ENCODE data around the gene SEC61A1.

The SEC61A1 gene

GRCh38 chr3:128081846-128082245, 29.6 kb downstream of the SEC61A1 start:
- Histone ChIP-seq H3K27ac (ENCODE audit: low read length) (no peak overlapping the region), H3K4me3 (ENCODE audit: low read length) (no peak overlapping the region), H3K9ac (ENCODE audit: low read length) (no peak overlapping the region), H3K9me3 (ENCODE audit: insufficient read depth, low read length) (no peaks in the 10 kb centered on the region), H3K79me2 (ENCODE audit: low read length) (no peaks in the 10 kb centered on the region), H4K20me1 (ENCODE audit: insufficient read depth, low read length) (peaks cover 4% of the 10 kb centered on the region; the same call in 1 of the 2 replicates), H3K4me1 (ENCODE audit: low read length) (no peaks in the 10 kb centered on the region), H3K4me2 (ENCODE audit: low read length) (no peak overlapping the region), H3K27me3 (ENCODE audit: low read depth, low read length) (no peaks in the 10 kb centered on the region), H3K36me3 (replicated peaks; ENCODE audit: low read depth, low read length) (peaks cover 67% of the 10 kb centered on the region), H2AFZ (ENCODE audit: low read depth, low read length) (no peak overlapping the region)
- no peak for TF ChIP-seq EZH2phosphoT487 (IDR thresholded peaks at IDR 0.05; ENCODE audit: low read depth)
- TF ChIP-seq, protein P1, sequence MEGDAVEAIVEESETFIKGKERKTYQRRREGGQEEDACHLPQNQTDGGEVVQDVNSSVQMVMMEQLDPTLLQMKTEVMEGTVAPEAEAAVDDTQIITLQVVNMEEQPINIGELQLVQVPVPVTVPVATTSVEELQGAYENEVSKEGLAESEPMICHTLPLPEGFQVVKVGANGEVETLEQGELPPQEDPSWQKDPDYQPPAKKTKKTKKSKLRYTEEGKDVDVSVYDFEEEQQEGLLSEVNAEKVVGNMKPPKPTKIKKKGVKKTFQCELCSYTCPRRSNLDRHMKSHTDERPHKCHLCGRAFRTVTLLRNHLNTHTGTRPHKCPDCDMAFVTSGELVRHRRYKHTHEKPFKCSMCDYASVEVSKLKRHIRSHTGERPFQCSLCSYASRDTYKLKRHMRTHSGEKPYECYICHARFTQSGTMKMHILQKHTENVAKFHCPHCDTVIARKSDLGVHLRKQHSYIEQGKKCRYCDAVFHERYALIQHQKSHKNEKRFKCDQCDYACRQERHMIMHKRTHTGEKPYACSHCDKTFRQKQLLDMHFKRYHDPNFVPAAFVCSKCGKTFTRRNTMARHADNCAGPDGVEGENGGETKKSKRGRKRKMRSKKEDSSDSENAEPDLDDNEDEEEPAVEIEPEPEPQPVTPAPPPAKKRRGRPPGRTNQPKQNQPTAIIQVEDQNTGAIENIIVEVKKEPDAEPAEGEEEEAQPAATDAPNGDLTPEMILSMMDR (IDR thresholded peaks at IDR 0.05; ENCODE audit: low read depth, low read length): no peak

- TF ChIP-seq EZH2phosphoT487 (IDR thresholded peaks at IDR 0.05; ENCODE audit: low read depth): no peak
- TF ChIP-seq, protein P1 (IDR thresholded peaks at IDR 0.05; ENCODE audit: low read depth, low read length): no peak
- H3K9ac ChIP-seq (ENCODE audit: low read length): no peak overlapping the region
- H4K20me1 ChIP-seq (ENCODE audit: insufficient read depth, low read length): peaks cover 4% of the 10 kb centered on the region; the same call in 1 of the 2 replicates
- no peak overlapping the region for H2AFZ ChIP-seq (ENCODE audit: low read depth, low read length)
- H3K4me3 ChIP-seq (ENCODE audit: low read length): no peak overlapping the region
- H3K27ac ChIP-seq (ENCODE audit: low read length): no peak overlapping the region
- no peaks in the 10 kb centered on the region for H3K4me1 ChIP-seq (ENCODE audit: low read length)
- H3K4me2 ChIP-seq (ENCODE audit: low read length): no peak overlapping the region
- H3K36me3 ChIP-seq (replicated peaks; ENCODE audit: low read depth, low read length): peaks cover 74% of the 10 kb centered on the region
- H3K79me2 ChIP-seq (ENCODE audit: low read length): no peaks in the 10 kb centered on the region; the same call in 1 of the 2 replicates
- no peaks in the 10 kb centered on the region for H3K27me3 ChIP-seq (ENCODE audit: low read depth, low read length)
- no peaks in the 10 kb centered on the region for H3K9me3 ChIP-seq (ENCODE audit: insufficient read depth, low read length)
Measured at GRCh38 chr3:128082546-128082945, 30.3 kb downstream of the SEC61A1 start.

DNA sequence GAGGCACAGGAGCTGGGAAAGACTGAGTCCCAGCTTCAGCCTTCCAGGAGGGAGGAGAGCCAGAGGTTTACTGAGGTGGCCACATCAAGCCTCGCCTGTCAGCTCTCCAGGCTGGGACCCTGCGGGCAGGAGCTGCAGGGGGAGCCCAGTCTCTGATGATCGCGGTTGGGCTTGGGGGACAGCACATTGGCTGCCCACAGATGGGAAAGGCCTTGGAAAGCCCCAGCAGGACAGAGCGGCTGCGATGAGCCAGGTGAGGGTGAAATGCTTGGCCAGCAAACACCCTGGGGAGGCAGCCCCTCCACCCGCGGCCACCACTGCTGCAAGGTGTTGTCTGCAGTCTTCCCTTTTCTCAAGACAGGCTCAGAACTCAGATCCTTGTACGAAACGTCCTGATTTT, 31.2 kb downstream of the SEC61A1 start:
- no peak overlapping the region for H3K27ac ChIP-seq (ENCODE audit: low read length)
- H4K20me1 ChIP-seq (ENCODE audit: insufficient read depth, low read length): peaks cover 4% of the 10 kb centered on the region; the same call in 1 of the 2 replicates
- no peaks in the 10 kb centered on the region for H3K27me3 ChIP-seq (ENCODE audit: low read depth, low read length)
- H3K4me2 ChIP-seq (ENCODE audit: low read length): no peak overlapping the region
- H3K4me3 ChIP-seq (ENCODE audit: low read length): no peak overlapping the region
- no peaks in the 10 kb centered on the region for H3K4me1 ChIP-seq (ENCODE audit: low read length)
- H2AFZ ChIP-seq (ENCODE audit: low read depth, low read length): no peak overlapping the region
- no peak for TF ChIP-seq EZH2phosphoT487 (IDR thresholded peaks at IDR 0.05; ENCODE audit: low read depth)
- TF ChIP-seq, protein P1 (IDR thresholded peaks at IDR 0.05; ENCODE audit: low read depth, low read length): no peak
- H3K9me3 ChIP-seq (ENCODE audit: insufficient read depth, low read length): no peaks in the 10 kb centered on the region
- no peak overlapping the region for H3K9ac ChIP-seq (ENCODE audit: low read length)
- peaks cover 77% of the 10 kb centered on the region for H3K36me3 ChIP-seq (replicated peaks; ENCODE audit: low read depth, low read length)
- H3K79me2 ChIP-seq (ENCODE audit: low read length): no peaks in the 10 kb centered on the region; the same call in 1 of the 2 replicates

- no peaks in the 10 kb centered on the region for H3K27me3 ChIP-seq (ENCODE audit: low read depth, low read length)
- no peak overlapping the region for H2AFZ ChIP-seq (ENCODE audit: low read depth, low read length)
- TF ChIP-seq EZH2phosphoT487 (IDR thresholded peaks at IDR 0.05; ENCODE audit: low read depth): no peak
- TF ChIP-seq, protein P1 (IDR thresholded peaks at IDR 0.05; ENCODE audit: low read depth, low read length): no peak
- H3K36me3 ChIP-seq (replicated peaks; ENCODE audit: low read depth, low read length): peaks cover 73% of the 10 kb centered on the region
- no peaks in the 10 kb centered on the region for H3K9me3 ChIP-seq (ENCODE audit: insufficient read depth, low read length)
- no peak overlapping the region for H3K9ac ChIP-seq (ENCODE audit: low read length)
- H3K4me1 ChIP-seq (ENCODE audit: low read length): no peaks in the 10 kb centered on the region
- H3K4me2 ChIP-seq (ENCODE audit: low read length): no peak overlapping the region
- H4K20me1 ChIP-seq (ENCODE audit: insufficient read depth, low read length): peaks cover 4% of the 10 kb centered on the region; the same call in 1 of the 2 replicates
- H3K4me3 ChIP-seq (ENCODE audit: low read length): no peak overlapping the region
- peaks cover 4% of the 10 kb centered on the region for H3K79me2 ChIP-seq (ENCODE audit: low read length)
- no peak overlapping the region for H3K27ac ChIP-seq (ENCODE audit: low read length)
Measured at GRCh38 chr3:128083980-128084674, 31.9 kb downstream of the SEC61A1 start.

All from OCI-LY3 (cell line).